ENCODE measurements around the gene KRT79. TPM values are rescaled to one million over a fixed set of nuclear protein-coding genes. Genes with fewer than 3 reads are reported as not detected.

Gene KRT79
- total RNA-seq, 1 donor from 2014 or later = not detected

DNA sequence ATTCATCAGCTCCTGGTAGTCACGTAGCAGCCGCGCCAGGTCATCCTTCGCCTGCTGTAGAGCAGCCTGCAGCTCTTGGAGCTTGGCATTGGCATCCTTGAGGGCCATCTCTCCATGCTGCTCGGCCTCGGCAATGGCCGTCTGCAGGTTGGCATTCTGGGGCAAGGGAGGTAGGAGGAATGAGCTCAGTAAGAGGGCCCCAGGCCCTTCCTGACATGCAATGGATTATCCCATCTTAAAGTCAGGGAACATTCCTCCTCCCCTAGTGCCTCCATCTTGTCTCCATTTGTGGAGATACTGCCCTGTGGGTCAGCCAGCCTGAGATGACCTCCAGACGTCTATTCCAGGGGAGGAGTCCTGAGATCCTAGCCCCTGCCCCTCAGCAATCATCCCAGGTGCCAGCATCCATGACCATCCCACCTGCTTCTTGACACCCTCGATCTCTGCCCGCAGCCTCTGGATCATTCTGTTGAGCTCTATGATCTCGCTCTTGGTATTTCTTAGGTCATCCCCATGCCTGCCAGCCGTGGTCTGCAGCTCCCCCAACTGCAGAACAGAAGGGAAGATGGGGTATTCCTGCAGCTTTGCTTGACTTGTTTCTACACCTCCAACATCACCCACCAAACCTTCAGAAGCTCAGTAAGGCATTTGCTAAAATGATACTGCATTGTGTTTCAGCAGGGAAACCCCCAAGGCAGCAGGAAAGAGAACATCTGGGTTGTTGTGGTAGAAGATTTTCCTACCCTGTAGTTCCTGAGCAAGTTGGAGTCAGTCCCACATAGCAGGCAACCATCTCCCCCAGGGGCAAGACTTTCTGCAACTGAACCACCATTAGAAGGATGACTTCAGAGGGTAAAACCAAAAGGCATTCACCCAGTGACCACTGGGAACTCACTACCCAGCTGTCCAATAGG is 42.6 kb downstream of the KRT79 start:
- Mint-ChIP-seq H3K9me3 (no peaks in the 10 kb centered on the region), H3K4me1 (ENCODE audit: unreplicated experiment) (no peaks in the 10 kb centered on the region), H3K27ac (no peak overlapping the region), H3K36me3 (peaks cover 3% of the 10 kb centered on the region), H3K4me3 (no peak overlapping the region), H3K27me3 (peaks cover 41% of the 10 kb centered on the region)
- no peak for DNase-seq (ENCODE audit: extremely low spot score, unreplicated experiment)
- no peak for TF ChIP-seq CTCF (conservative IDR thresholded peaks at IDR 0.05)

GRCh38 chr12:52790427-52791270 is 43.5 kb downstream of the KRT79 start:
- Mint-ChIP-seq H3K4me1 (ENCODE audit: unreplicated experiment) (no peaks in the 10 kb centered on the region), H3K27me3 (peaks cover 45% of the 10 kb centered on the region), H3K27ac (no peak overlapping the region), H3K9me3 (peaks cover 3% of the 10 kb centered on the region), H3K4me3 (no peak overlapping the region), H3K36me3 (peaks cover 3% of the 10 kb centered on the region)
- TF ChIP-seq CTCF (conservative IDR thresholded peaks at IDR 0.05) = no peak
- no peak for DNase-seq (ENCODE audit: extremely low spot score, unreplicated experiment)

DNA sequence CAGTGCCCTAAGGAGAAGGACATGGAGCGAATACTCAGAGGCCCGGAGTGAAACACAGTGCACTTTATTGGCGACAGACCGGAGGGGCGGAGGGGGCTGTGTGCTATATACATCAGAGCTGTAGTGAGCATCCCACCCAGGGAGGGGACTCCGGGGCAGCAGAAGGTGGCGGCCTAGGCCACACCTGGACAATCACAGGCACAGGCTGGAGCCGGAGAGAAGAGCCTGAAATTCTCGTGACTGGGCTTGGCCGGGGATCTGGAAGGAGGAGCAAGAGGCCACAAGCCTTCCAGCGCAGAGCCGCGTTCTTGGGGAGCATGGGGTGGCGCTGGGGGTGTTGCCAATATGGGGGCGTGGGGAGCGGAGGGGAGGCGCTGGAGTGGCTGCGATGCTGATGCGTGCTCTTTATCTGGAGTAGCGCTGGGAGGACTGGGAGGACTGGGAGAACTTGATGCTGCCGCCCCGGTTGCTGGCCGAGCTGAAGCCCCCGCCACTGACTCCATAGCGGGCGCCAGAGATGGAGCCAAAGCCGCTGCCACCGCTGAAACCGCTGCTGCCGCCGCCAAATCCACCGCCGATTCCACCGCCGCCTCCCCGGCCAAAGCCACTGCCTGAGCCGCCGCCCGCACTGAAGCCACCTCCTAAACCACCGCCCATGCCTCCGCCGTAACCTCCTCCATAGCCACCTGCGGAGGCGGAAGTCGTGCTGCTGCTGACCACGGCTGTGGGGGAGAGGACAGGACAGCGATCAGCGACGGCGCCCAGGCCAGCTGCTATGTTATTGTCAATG is 44.3 kb downstream of the KRT79 start:
- H3K4me1 Mint-ChIP-seq (ENCODE audit: unreplicated experiment) = no peaks in the 10 kb centered on the region
- TF ChIP-seq CTCF (conservative IDR thresholded peaks at IDR 0.05) = no peak
- DNase-seq (ENCODE audit: extremely low spot score, unreplicated experiment) = no peak
- no peak overlapping the region for H3K4me3 Mint-ChIP-seq
- no peak overlapping the region for H3K27ac Mint-ChIP-seq
- peaks cover 4% of the 10 kb centered on the region for H3K9me3 Mint-ChIP-seq
- peaks cover 49% of the 10 kb centered on the region for H3K27me3 Mint-ChIP-seq
- H3K36me3 Mint-ChIP-seq = peaks cover 3% of the 10 kb centered on the region

- H3K27me3 Mint-ChIP-seq = peaks cover 47% of the 10 kb centered on the region
- peaks cover 4% of the 10 kb centered on the region for H3K9me3 Mint-ChIP-seq
- no peaks in the 10 kb centered on the region for H3K4me1 Mint-ChIP-seq (ENCODE audit: unreplicated experiment)
- TF ChIP-seq CTCF (conservative IDR thresholded peaks at IDR 0.05) = no peak
- no peak for DNase-seq (ENCODE audit: extremely low spot score, unreplicated experiment)
- no peak overlapping the region for H3K27ac Mint-ChIP-seq
- no peak overlapping the region for H3K4me3 Mint-ChIP-seq
- peaks cover 3% of the 10 kb centered on the region for H3K36me3 Mint-ChIP-seq
These were observed 45.1 kb downstream of the KRT79 start for GRCh38 chr12:52788876-52789636.
